Measurements from ENCODE around the gene GPR84. TPM values are rescaled to one million over a fixed set of nuclear protein-coding genes. Genes with fewer than 3 reads are reported as not detected.

Gene GPR84
- total RNA-seq, 2 donors from 2014 or later: 0.57 to 0.99 TPM

- Mint-ChIP-seq H3K36me3 (ENCODE audit: low read depth) (peaks cover 18% of the 10 kb centered on the region), H3K4me3 (peak overlapping the region; percentile 81), H3K4me1 (peaks cover 20% of the 10 kb centered on the region), H3K27ac (peak overlapping the region; percentile 83), H3K27me3 (no peaks in the 10 kb centered on the region)
- peak; percentile 67 for ATAC-seq
- DNase-seq: no peak
- no peaks in the 10 kb centered on the region for H3K9me3 ChIP-seq (ENCODE audit: control insufficient read depth, low read length, poor library complexity, severe bottlenecking)
Observed at GRCh38 chr12:54352022-54352531, 12.2 kb downstream of the GPR84 start.

- Mint-ChIP-seq H3K4me3 (peak overlapping the region; percentile 81), H3K27ac (peak overlapping the region; percentile 83), H3K4me1 (peaks cover 18% of the 10 kb centered on the region), H3K27me3 (no peaks in the 10 kb centered on the region), H3K36me3 (ENCODE audit: low read depth) (peaks cover 18% of the 10 kb centered on the region)
- no peak for ATAC-seq
- H3K9me3 ChIP-seq (ENCODE audit: control insufficient read depth, low read length, poor library complexity, severe bottlenecking): no peaks in the 10 kb centered on the region
- DNase-seq: no peak
Observed at GRCh38 chr12:54351341-54351740, 12.9 kb downstream of the GPR84 start.

GRCh38 chr12:54350743-54351142 is 13.5 kb downstream of the GPR84 start:
- no peak overlapping the region for H3K27ac Mint-ChIP-seq
- no peak for ATAC-seq
- no peak for DNase-seq
- H3K9me3 ChIP-seq (ENCODE audit: control insufficient read depth, low read length, poor library complexity, severe bottlenecking): no peaks in the 10 kb centered on the region
- no peaks in the 10 kb centered on the region for H3K27me3 Mint-ChIP-seq
- H3K4me1 Mint-ChIP-seq: peaks cover 18% of the 10 kb centered on the region
- peaks cover 18% of the 10 kb centered on the region for H3K36me3 Mint-ChIP-seq (ENCODE audit: low read depth)
- H3K4me3 Mint-ChIP-seq: no peak overlapping the region

- no peak for DNase-seq
- ATAC-seq: no peak
- Mint-ChIP-seq H3K36me3 (ENCODE audit: low read depth) (peaks cover 14% of the 10 kb centered on the region), H3K27me3 (no peaks in the 10 kb centered on the region), H3K4me3 (no peak overlapping the region), H3K4me1 (peaks cover 17% of the 10 kb centered on the region), H3K27ac (no peak overlapping the region)
- no peaks in the 10 kb centered on the region for H3K9me3 ChIP-seq (ENCODE audit: control insufficient read depth, low read length, poor library complexity, severe bottlenecking)
Observed at GRCh38 chr12:54349679-54350078, 14.6 kb downstream of the GPR84 start.

GRCh38 chr12:54349036-54349435 is 15.2 kb downstream of the GPR84 start:
- DNase-seq (no peak), ATAC-seq (no peak)
- Mint-ChIP-seq H3K27me3 (no peaks in the 10 kb centered on the region), H3K27ac (no peak overlapping the region), H3K4me3 (no peak overlapping the region), H3K4me1 (peaks cover 16% of the 10 kb centered on the region), H3K36me3 (ENCODE audit: low read depth) (peaks cover 13% of the 10 kb centered on the region)
- no peaks in the 10 kb centered on the region for H3K9me3 ChIP-seq (ENCODE audit: control insufficient read depth, low read length, poor library complexity, severe bottlenecking)

GRCh38 chr12:54341378-54342300 is 22.6 kb downstream of the GPR84 start:
- no peaks in the 10 kb centered on the region for H3K9me3 ChIP-seq (ENCODE audit: control insufficient read depth, low read length, poor library complexity, severe bottlenecking)
- H3K27ac Mint-ChIP-seq: peak overlapping the region; percentile 68
- ATAC-seq: no peak
- no peak overlapping the region for H3K4me3 Mint-ChIP-seq
- peaks cover 4% of the 10 kb centered on the region for H3K4me1 Mint-ChIP-seq
- H3K36me3 Mint-ChIP-seq (ENCODE audit: low read depth): peaks cover 12% of the 10 kb centered on the region
- H3K27me3 Mint-ChIP-seq: no peaks in the 10 kb centered on the region
- DNase-seq: no peak

GRCh38 chr12:54340846-54341245 is 23.4 kb downstream of the GPR84 start:
- ATAC-seq: no peak
- no peaks in the 10 kb centered on the region for H3K9me3 ChIP-seq (ENCODE audit: control insufficient read depth, low read length, poor library complexity, severe bottlenecking)
- Mint-ChIP-seq H3K27me3 (no peaks in the 10 kb centered on the region), H3K27ac (peak overlapping the region; percentile 68), H3K4me3 (no peak overlapping the region), H3K4me1 (peaks cover 8% of the 10 kb centered on the region), H3K36me3 (ENCODE audit: low read depth) (peaks cover 12% of the 10 kb centered on the region)
- DNase-seq: no peak

- H3K36me3 Mint-ChIP-seq (ENCODE audit: low read depth): peaks cover 12% of the 10 kb centered on the region
- no peaks in the 10 kb centered on the region for H3K9me3 ChIP-seq (ENCODE audit: control insufficient read depth, low read length, poor library complexity, severe bottlenecking)
- no peak overlapping the region for H3K4me3 Mint-ChIP-seq
- H3K27ac Mint-ChIP-seq: no peak overlapping the region
- peaks cover 9% of the 10 kb centered on the region for H3K4me1 Mint-ChIP-seq
- DNase-seq (no peak), ATAC-seq (no peak)
- no peaks in the 10 kb centered on the region for H3K27me3 Mint-ChIP-seq
Observed at GRCh38 chr12:54338698-54339296, 25.5 kb downstream of the GPR84 start.

GRCh38 chr12:54337854-54338650 is 26.2 kb downstream of the GPR84 start:
- H3K27me3 Mint-ChIP-seq: no peaks in the 10 kb centered on the region

GRCh38 chr12:54337280-54337842 is 26.9 kb downstream of the GPR84 start:
- H3K36me3 Mint-ChIP-seq (ENCODE audit: low read depth): peaks cover 9% of the 10 kb centered on the region
- no peak overlapping the region for H3K4me3 Mint-ChIP-seq
- no peaks in the 10 kb centered on the region for H3K9me3 ChIP-seq (ENCODE audit: control insufficient read depth, low read length, poor library complexity, severe bottlenecking)
- H3K4me1 Mint-ChIP-seq: peaks cover 9% of the 10 kb centered on the region
- DNase-seq (no peak), ATAC-seq (no peak)
- no peak overlapping the region for H3K27ac Mint-ChIP-seq
- H3K27me3 Mint-ChIP-seq: no peaks in the 10 kb centered on the region

More at GRCh38 chr12:54337854-54338650, 26.2 kb downstream of the GPR84 start:
- Mint-ChIP-seq H3K4me1 (peaks cover 9% of the 10 kb centered on the region), H3K4me3 (no peak overlapping the region), H3K27ac (no peak overlapping the region), H3K36me3 (ENCODE audit: low read depth) (peaks cover 10% of the 10 kb centered on the region)
- H3K9me3 ChIP-seq (ENCODE audit: control insufficient read depth, low read length, poor library complexity, severe bottlenecking): no peaks in the 10 kb centered on the region
- DNase-seq: no peak
- ATAC-seq: no peak

- H3K27me3 Mint-ChIP-seq: no peaks in the 10 kb centered on the region
- H3K36me3 Mint-ChIP-seq (ENCODE audit: low read depth): no peaks in the 10 kb centered on the region
- no peaks in the 10 kb centered on the region for H3K9me3 ChIP-seq (ENCODE audit: control insufficient read depth, low read length, poor library complexity, severe bottlenecking)
- peaks cover 27% of the 10 kb centered on the region for H3K4me1 Mint-ChIP-seq
- no peak overlapping the region for H3K4me3 Mint-ChIP-seq
- DNase-seq: no peak
- ATAC-seq: no peak
- H3K27ac Mint-ChIP-seq: no peak overlapping the region
Observed at GRCh38 chr12:54333420-54334034, 30.8 kb downstream of the GPR84 start.

- H3K4me3 Mint-ChIP-seq: peak overlapping the region; percentile 28
Observed at GRCh38 chr12:54331461-54331860, 32.8 kb downstream of the GPR84 start.

More at GRCh38 chr12:54331461-54331860, 32.8 kb downstream of the GPR84 start:
- Mint-ChIP-seq H3K27ac (peak overlapping the region; percentile 82), H3K27me3 (no peaks in the 10 kb centered on the region), H3K36me3 (ENCODE audit: low read depth) (no peaks in the 10 kb centered on the region), H3K4me1 (peaks cover 29% of the 10 kb centered on the region)
- ATAC-seq (no peak), DNase-seq (no peak)
- no peaks in the 10 kb centered on the region for H3K9me3 ChIP-seq (ENCODE audit: control insufficient read depth, low read length, poor library complexity, severe bottlenecking)
